ENCODE measurements around the gene NRG2.

- TF ChIP-seq POLR2A (IDR thresholded peaks at IDR 0.05; ENCODE audit: borderline replicate concordance, extremely low read depth, insufficient read depth, insufficient read length) (no peak), CEBPB (IDR thresholded peaks at IDR 0.05; ENCODE audit: low read depth) (no peak), CTCF (IDR thresholded peaks at IDR 0.05 in 2 of 3, conservative IDR thresholded peaks at IDR 0.05 in 1 of 3; ENCODE audit: borderline replicate concordance in 1 of 3, insufficient read depth in 1 of 3, low read depth in 2 of 3, low read length in 2 of 3) (no peak)
Observed at GRCh38 chr5:139839918-139840317, 203.2 kb downstream of the NRG2 start.
